Measurements from ENCODE around the gene LARGE1.

Gene LARGE1

DNA sequence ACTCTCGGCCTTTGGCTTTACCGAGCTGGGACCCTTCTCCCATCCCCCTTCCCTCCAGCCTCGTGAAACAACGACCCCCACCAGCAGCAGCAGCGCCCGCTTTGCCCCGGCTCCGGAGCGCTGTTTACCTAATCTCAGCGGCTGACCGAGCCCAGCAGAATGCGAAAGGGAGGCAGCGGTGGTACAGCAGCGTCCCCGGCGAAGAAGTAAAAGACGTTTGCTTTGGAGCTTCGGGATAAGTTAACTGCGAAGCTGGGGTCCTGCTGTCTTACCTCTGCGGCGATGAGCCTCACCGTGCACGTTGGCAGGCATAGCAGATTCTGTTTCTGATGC lies 2.0 kb upstream of the LARGE1 start:
- TF ChIP-seq EP300 (IDR thresholded peaks at IDR 0.05; ENCODE audit: borderline replicate concordance) (no peak), TEAD4 (IDR thresholded peaks at IDR 0.05) (no peak), CEBPB (IDR thresholded peaks at IDR 0.05) (no peak), TAF1 (IDR thresholded peaks at IDR 0.05; ENCODE audit: low read depth) (no peak), ZBTB7A (IDR thresholded peaks at IDR 0.05; ENCODE audit: low read depth) (no peak), RAD21 (IDR thresholded peaks at IDR 0.05; ENCODE audit: low read depth) (no peak), FOXM1 (IDR thresholded peaks at IDR 0.05; ENCODE audit: borderline replicate concordance, low read depth) (no peak), CREB1 (IDR thresholded peaks at IDR 0.05; ENCODE audit: low read depth) (no peak), EGR1 (IDR thresholded peaks at IDR 0.05) (no peak), NFIC (IDR thresholded peaks at IDR 0.05) (no peak), TCF12 (IDR thresholded peaks at IDR 0.05; ENCODE audit: low read depth) (no peak), YY1 (IDR thresholded peaks at IDR 0.05; ENCODE audit: low read depth) (no peak)
- TF ChIP-seq, protein P1, sequence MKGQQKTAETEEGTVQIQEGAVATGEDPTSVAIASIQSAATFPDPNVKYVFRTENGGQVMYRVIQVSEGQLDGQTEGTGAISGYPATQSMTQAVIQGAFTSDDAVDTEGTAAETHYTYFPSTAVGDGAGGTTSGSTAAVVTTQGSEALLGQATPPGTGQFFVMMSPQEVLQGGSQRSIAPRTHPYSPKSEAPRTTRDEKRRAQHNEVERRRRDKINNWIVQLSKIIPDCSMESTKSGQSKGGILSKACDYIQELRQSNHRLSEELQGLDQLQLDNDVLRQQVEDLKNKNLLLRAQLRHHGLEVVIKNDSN (IDR thresholded peaks at IDR 0.05) = no peak
- TF ChIP-seq, protein P2, sequence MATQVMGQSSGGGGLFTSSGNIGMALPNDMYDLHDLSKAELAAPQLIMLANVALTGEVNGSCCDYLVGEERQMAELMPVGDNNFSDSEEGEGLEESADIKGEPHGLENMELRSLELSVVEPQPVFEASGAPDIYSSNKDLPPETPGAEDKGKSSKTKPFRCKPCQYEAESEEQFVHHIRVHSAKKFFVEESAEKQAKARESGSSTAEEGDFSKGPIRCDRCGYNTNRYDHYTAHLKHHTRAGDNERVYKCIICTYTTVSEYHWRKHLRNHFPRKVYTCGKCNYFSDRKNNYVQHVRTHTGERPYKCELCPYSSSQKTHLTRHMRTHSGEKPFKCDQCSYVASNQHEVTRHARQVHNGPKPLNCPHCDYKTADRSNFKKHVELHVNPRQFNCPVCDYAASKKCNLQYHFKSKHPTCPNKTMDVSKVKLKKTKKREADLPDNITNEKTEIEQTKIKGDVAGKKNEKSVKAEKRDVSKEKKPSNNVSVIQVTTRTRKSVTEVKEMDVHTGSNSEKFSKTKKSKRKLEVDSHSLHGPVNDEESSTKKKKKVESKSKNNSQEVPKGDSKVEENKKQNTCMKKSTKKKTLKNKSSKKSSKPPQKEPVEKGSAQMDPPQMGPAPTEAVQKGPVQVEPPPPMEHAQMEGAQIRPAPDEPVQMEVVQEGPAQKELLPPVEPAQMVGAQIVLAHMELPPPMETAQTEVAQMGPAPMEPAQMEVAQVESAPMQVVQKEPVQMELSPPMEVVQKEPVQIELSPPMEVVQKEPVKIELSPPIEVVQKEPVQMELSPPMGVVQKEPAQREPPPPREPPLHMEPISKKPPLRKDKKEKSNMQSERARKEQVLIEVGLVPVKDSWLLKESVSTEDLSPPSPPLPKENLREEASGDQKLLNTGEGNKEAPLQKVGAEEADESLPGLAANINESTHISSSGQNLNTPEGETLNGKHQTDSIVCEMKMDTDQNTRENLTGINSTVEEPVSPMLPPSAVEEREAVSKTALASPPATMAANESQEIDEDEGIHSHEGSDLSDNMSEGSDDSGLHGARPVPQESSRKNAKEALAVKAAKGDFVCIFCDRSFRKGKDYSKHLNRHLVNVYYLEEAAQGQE (IDR thresholded peaks at IDR 0.05; ENCODE audit: low read depth) = no peak
- TF ChIP-seq, protein P3, sequence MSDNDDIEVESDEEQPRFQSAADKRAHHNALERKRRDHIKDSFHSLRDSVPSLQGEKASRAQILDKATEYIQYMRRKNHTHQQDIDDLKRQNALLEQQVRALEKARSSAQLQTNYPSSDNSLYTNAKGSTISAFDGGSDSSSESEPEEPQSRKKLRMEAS (IDR thresholded peaks at IDR 0.05) = no peak

DNA sequence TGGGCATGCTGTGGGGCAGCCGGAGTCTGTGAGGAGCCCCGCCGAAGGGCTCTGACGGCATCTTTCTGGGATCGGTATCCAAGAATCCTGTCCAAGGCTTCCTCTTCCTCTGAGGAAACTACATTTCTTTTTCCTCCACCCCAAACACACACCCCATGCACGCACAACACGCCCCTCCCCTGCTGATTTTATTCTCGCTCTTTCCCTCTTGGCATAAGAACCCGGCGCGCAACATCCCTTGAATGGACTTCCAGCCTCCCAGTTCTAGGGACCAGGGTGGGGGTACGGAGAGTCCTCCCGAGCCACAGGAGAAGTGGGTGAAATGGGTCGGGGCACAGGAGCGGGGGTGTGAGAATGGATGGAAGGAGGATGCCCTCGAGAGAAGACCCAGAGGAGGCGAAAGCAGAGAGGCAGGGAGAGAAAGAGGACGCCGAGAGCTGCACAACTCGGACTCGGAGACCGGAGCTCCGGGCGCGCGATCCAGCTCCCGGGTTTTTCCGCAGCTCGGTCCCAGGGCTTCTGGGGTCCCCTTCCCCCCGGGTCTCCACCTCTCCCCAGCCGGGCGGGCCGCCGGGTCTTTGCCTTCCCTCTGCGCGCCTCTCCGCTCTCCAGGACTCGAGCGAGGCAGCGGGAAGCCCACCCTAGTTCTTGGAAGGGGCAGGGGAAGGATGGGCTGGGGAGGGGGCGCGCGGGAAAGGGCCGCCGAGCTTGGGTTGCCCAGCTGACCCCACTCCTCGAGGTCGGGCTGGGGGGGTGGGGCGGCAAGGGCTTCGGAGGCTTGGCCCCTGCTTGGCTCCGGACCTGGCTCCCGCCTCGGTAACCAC lies 1.5 kb upstream of the LARGE1 start:
- TF ChIP-seq TEAD4 (IDR thresholded peaks at IDR 0.05) (no peak), FOXM1 (IDR thresholded peaks at IDR 0.05; ENCODE audit: borderline replicate concordance, low read depth) (no peak), EGR1 (IDR thresholded peaks at IDR 0.05) (no peak), NFIC (IDR thresholded peaks at IDR 0.05) (no peak), CREB1 (IDR thresholded peaks at IDR 0.05; ENCODE audit: low read depth) (no peak), RAD21 (IDR thresholded peaks at IDR 0.05; ENCODE audit: low read depth) (no peak), CEBPB (IDR thresholded peaks at IDR 0.05) (no peak), ZBTB7A (IDR thresholded peaks at IDR 0.05; ENCODE audit: low read depth) (no peak), TAF1 (IDR thresholded peaks at IDR 0.05; ENCODE audit: low read depth) (no peak), TCF12 (IDR thresholded peaks at IDR 0.05; ENCODE audit: low read depth) (no peak), EP300 (IDR thresholded peaks at IDR 0.05; ENCODE audit: borderline replicate concordance) (no peak), YY1 (IDR thresholded peaks at IDR 0.05; ENCODE audit: low read depth) (no peak)
- TF ChIP-seq, protein P3 (IDR thresholded peaks at IDR 0.05) = no peak
- TF ChIP-seq, protein P1 (IDR thresholded peaks at IDR 0.05) = no peak
- TF ChIP-seq, protein P2 (IDR thresholded peaks at IDR 0.05; ENCODE audit: low read depth) = no peak

DNA sequence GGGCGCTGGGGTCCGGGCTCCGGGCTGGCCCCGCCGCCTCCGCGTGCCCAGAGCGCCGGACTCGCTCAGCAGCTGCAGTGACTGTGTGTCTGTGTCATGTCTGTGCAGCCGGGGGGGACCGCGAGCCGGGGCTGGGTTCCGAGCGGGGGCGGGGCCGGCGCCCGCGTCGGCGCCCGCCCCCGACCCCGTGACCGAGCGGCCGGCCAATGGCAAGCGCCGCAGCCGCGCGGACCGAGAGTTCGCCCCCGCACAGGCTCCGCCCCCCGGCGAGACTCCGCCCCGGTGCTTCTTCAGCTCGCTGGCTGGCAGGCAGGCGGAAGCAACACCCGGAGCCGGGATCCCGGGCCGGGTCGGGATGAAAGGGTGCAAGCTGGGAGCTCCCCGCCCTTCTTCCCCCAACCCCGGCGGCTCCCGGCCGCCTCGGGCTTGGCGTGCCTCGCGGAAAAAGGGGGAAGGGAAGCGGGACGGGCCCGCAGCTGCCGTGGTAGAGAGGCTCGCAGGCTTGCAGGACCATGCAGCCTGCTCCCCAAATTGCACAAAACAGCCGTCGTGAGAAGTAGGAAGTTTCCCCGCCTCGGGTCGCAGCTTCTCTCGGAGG lies 750 bp upstream of the LARGE1 start:
- peak; percentile 76 for TF ChIP-seq EGR1 (IDR thresholded peaks at IDR 0.05)
- TF ChIP-seq TCF12 (IDR thresholded peaks at IDR 0.05; ENCODE audit: low read depth) = no peak
- no peak for TF ChIP-seq TAF1 (IDR thresholded peaks at IDR 0.05; ENCODE audit: low read depth)
- TF ChIP-seq, protein P3 (IDR thresholded peaks at IDR 0.05) = no peak
- TF ChIP-seq, protein P2 (IDR thresholded peaks at IDR 0.05; ENCODE audit: low read depth) = no peak
- no peak for TF ChIP-seq CREB1 (IDR thresholded peaks at IDR 0.05; ENCODE audit: low read depth)
- TF ChIP-seq TEAD4 (IDR thresholded peaks at IDR 0.05) = no peak
- TF ChIP-seq, protein P1 (IDR thresholded peaks at IDR 0.05) = peak; percentile 63; the same call in 1 of the 2 replicates
- no peak for TF ChIP-seq ZBTB7A (IDR thresholded peaks at IDR 0.05; ENCODE audit: low read depth)
- no peak for TF ChIP-seq NFIC (IDR thresholded peaks at IDR 0.05)
- no peak for TF ChIP-seq RAD21 (IDR thresholded peaks at IDR 0.05; ENCODE audit: low read depth)
